H1 (cell line): ENCODE results near the gene PSMC3. TPM values are rescaled to one million over a fixed set of nuclear protein-coding genes. Genes with fewer than 3 reads are reported as not detected.

ENCODE experiments used
- CTCF ChIA-PET: fragments of 300-600 bp; sonication (Branson Sonifier 250); formaldehyde crosslinking; loops from one replicate; lab custom pipeline; 2021; ENCODE audit not compliant: partially characterized antibody; lab: Charles Lee
- POLR2A ChIA-PET: fragments of 300-600 bp; sonication (Branson Sonifier 250); formaldehyde crosslinking; loops from one replicate; lab custom pipeline; 2021; ENCODE audit warnings: inconsistent platforms; ENCODE audit not compliant: partially characterized antibody; lab: Charles Lee
- DNase-seq, 2 experiments: peaks; one replicate each; pipeline versions ENCODE4 v3.0.0 to v3.0.0-alpha.2; 2010 to 2022; ENCODE audit warnings: low spot score in 2 of 2, low read depth in 1 of 2, mixed read lengths in 1 of 2
- FAIRE-seq: peaks from 2 replicates; lab custom pipeline; 2011; peaks lifted over from hg19 to GRCh38; lab: Jason Lieb, UNC
- H2AFZ ChIP-seq: 2 replicates; pipeline ENCODE4 v1.8.1; 2012; ENCODE audit warnings: low read length, inconsistent platforms
- H2AK5ac ChIP-seq: 2 replicates; pipeline ENCODE4 v1.6.1; 2013; ENCODE audit warnings: low read depth, low read length
- H2BK120ac ChIP-seq: replicated peaks from 2 replicates; pipeline ENCODE3; 2013; ENCODE audit warnings: low read depth, low read length, inconsistent platforms
- H2BK12ac ChIP-seq: 2 replicates; pipeline ENCODE4 v1.6.1; 2013; ENCODE audit warnings: low read depth, low read length
- H2BK15ac ChIP-seq: 2 replicates; pipeline ENCODE4 v1.6.1; 2013; ENCODE audit warnings: low read length
- H2BK20ac ChIP-seq: 2 replicates; pipeline ENCODE4 v1.6.1; 2013; ENCODE audit warnings: low read length
- H2BK5ac ChIP-seq: 2 replicates; pipeline ENCODE4 v1.6.1; 2013; ENCODE audit warnings: low read depth, low read length
- H3K14ac ChIP-seq: 2 replicates; pipeline ENCODE4 v1.6.1; 2013; ENCODE audit warnings: inconsistent platforms; ENCODE audit not compliant: insufficient read length
- H3K18ac ChIP-seq: 2 replicates; pipeline ENCODE4 v1.6.1; 2013; ENCODE audit warnings: low read length; ENCODE audit errors: extremely low read depth
- H3K23ac ChIP-seq: 2 replicates; pipeline ENCODE4 v1.6.1; 2013; ENCODE audit warnings: inconsistent platforms; ENCODE audit not compliant: insufficient read length
- H3K23me2 ChIP-seq: 2 replicates; pipeline ENCODE4 v1.6.1; 2013; ENCODE audit warnings: low read depth, low read length
- H3K27ac ChIP-seq: 2 replicates; pipeline ENCODE4 v1.6.1; 2011; ENCODE audit warnings: low read depth, low read length, inconsistent platforms
- H3K27me3 ChIP-seq, 4 experiments: replicated peaks in 1 of 4; 1 replicate in 1 of 4; 2 replicates in 3 of 4; pipeline versions ENCODE4 v1.6.1 to v1.8.1; 2011 to 2013; ENCODE audit warnings: low read length in 3 of 4, mild to moderate bottlenecking in 3 of 4, inconsistent platforms in 2 of 4, mixed read lengths in 2 of 4, moderate library complexity in 1 of 4; ENCODE audit not compliant: control insufficient read depth in 3 of 4, insufficient read depth in 3 of 4; ENCODE audit errors: extremely low read depth in 1 of 4
- H3K36me3 ChIP-seq, 4 experiments: 2 replicates each; pipeline versions ENCODE4 v1.6.1 to v1.8.1; 2011 to 2013; ENCODE audit warnings: mild to moderate bottlenecking in 4 of 4, low read length in 3 of 4, moderate library complexity in 2 of 4, control low read depth in 1 of 4, inconsistent platforms in 1 of 4; ENCODE audit not compliant: insufficient read depth in 4 of 4, control insufficient read depth in 2 of 4
- H3K4ac ChIP-seq: replicated peaks from 2 replicates; pipeline ENCODE3; 2013; ENCODE audit warnings: low read length, low read depth, mixed read lengths, inconsistent platforms; ENCODE audit not compliant: insufficient read length
- H3K4me1 ChIP-seq, 4 experiments: replicated peaks in 1 of 4; 1 replicate in 1 of 4; 2 replicates in 3 of 4; pipeline versions ENCODE4 v1.6.1 to v1.8.1; 2011 to 2013; ENCODE audit warnings: low read length in 3 of 4, inconsistent platforms in 2 of 4, mixed read lengths in 1 of 4; ENCODE audit not compliant: insufficient read depth in 4 of 4, control insufficient read depth in 3 of 4
- H3K4me2 ChIP-seq, 2 experiments: 2 replicates each; pipeline versions ENCODE4 v1.6.1 to v1.8.1; 2011 to 2013; ENCODE audit warnings: low read depth in 2 of 2, low read length in 2 of 2, control low read depth in 1 of 2, inconsistent platforms in 1 of 2, mild to moderate bottlenecking in 1 of 2; ENCODE audit not compliant: insufficient read depth in 1 of 2
- H3K4me3 ChIP-seq, 4 experiments: fragments of 200-600, 300-600 bp in 1 of 4; sonication (generic), shearing (Covaris generic), sonication (Bioruptor Twin) in 1 of 4; 2 replicates each; pipeline versions ENCODE4 v1.5.1 to v1.8.1; 2011 to 2016; ENCODE audit warnings: low read length in 4 of 4, low read depth in 3 of 4, control low read depth in 2 of 4, inconsistent platforms in 2 of 4, mild to moderate bottlenecking in 2 of 4, mixed read lengths in 1 of 4, moderate library complexity in 1 of 4; ENCODE audit not compliant: insufficient read depth in 2 of 4; ENCODE audit errors: extremely low read depth in 1 of 4
- H3K56ac ChIP-seq: replicated peaks from 2 replicates; pipeline ENCODE3; 2013; ENCODE audit warnings: low read depth, mild to moderate bottlenecking, mixed read lengths, low read length, inconsistent platforms; ENCODE audit not compliant: insufficient read length
- H3K79me1 ChIP-seq: 2 replicates; pipeline ENCODE4 v1.6.1; 2013; ENCODE audit warnings: low read depth, low read length, control low read depth
- H3K79me2 ChIP-seq, 2 experiments: 2 replicates each; pipeline versions ENCODE4 v1.6.1 to v1.8.1; 2012 to 2013; ENCODE audit warnings: low read length in 2 of 2, mild to moderate bottlenecking in 2 of 2, inconsistent platforms in 1 of 2; ENCODE audit not compliant: insufficient read depth in 2 of 2, control insufficient read depth in 1 of 2
- H3K9ac ChIP-seq, 4 experiments: replicated peaks in 1 of 4; 1 replicate in 1 of 4; 2 replicates in 3 of 4; pipeline versions ENCODE4 v1.6.1 to v1.8.1; 2011 to 2013; ENCODE audit warnings: low read depth in 3 of 4, low read length in 3 of 4, control low read depth in 2 of 4, mild to moderate bottlenecking in 2 of 4, moderate library complexity in 2 of 4, inconsistent platforms in 1 of 4; ENCODE audit errors: extremely low read depth in 1 of 4
- H3K9me3 ChIP-seq, 2 experiments: 2 replicates each; pipeline versions ENCODE4 v1.6.1 to v1.8.1; 2012 to 2013; ENCODE audit warnings: mild to moderate bottlenecking in 2 of 2, moderate library complexity in 2 of 2, control low read depth in 1 of 2, inconsistent platforms in 1 of 2, low read depth in 1 of 2, low read length in 1 of 2, mixed read lengths in 1 of 2; ENCODE audit not compliant: insufficient read depth in 2 of 2
- H4K20me1 ChIP-seq, 2 experiments: replicated peaks in 1 of 2; 2 replicates each; pipeline versions ENCODE3 to v1.8.1; 2011 to 2013; ENCODE audit warnings: inconsistent platforms in 2 of 2, low read length in 2 of 2, mild to moderate bottlenecking in 1 of 2; ENCODE audit not compliant: insufficient read depth in 2 of 2, control insufficient read depth in 1 of 2
- H4K5ac ChIP-seq: 2 replicates; pipeline ENCODE4 v1.6.1; 2013; ENCODE audit warnings: low read length, low read depth, mixed read lengths, inconsistent platforms; ENCODE audit not compliant: insufficient read length
- H4K8ac ChIP-seq: 2 replicates; pipeline ENCODE4 v1.8.0; 2013; ENCODE audit warnings: mild to moderate bottlenecking, moderate library complexity, low read length, inconsistent platforms; ENCODE audit not compliant: insufficient read depth; ENCODE audit errors: extremely low read depth
- H4K91ac ChIP-seq: replicated peaks from 2 replicates; pipeline ENCODE3; 2013; ENCODE audit warnings: low read length, mixed read lengths, inconsistent platforms; ENCODE audit not compliant: insufficient read length
- CHD2 ChIP-seq: IDR thresholded peaks from 2 replicates; pipeline ENCODE4 v1.6.1; 2012; ENCODE audit warnings: low read length, improper control_type of control experiment
- CREB1 ChIP-seq: IDR thresholded peaks from 2 replicates; pipeline ENCODE4 v1.6.1; 2012; ENCODE audit warnings: inconsistent platforms
- JUND ChIP-seq: IDR thresholded peaks from 2 replicates; pipeline ENCODE4 v1.6.1; 2011; ENCODE audit warnings: mild to moderate bottlenecking, improper control_type of control experiment, low read length
- KDM5A ChIP-seq: fragments of 200-600 bp; IDR thresholded peaks from 2 replicates; pipeline ENCODE4 v1.7.1; 2012; ENCODE audit warnings: mild to moderate bottlenecking, low read length, inconsistent platforms, mixed read lengths
- MAX ChIP-seq: IDR thresholded peaks from 2 replicates; pipeline ENCODE4 v1.6.1; 2012; ENCODE audit warnings: inconsistent platforms
- RAD21 ChIP-seq, 2 experiments: IDR thresholded peaks in 1 of 2; conservative IDR thresholded peaks in 1 of 2; 2 replicates each; pipeline ENCODE4 v1.6.1; 2011; ENCODE audit warnings: low read depth in 2 of 2, low read length in 2 of 2, improper control_type of control experiment in 1 of 2, inconsistent platforms in 1 of 2, mild to moderate bottlenecking in 1 of 2, moderate library complexity in 1 of 2
- SIN3A ChIP-seq, 2 experiments: IDR thresholded peaks in 1 of 2; conservative IDR thresholded peaks in 1 of 2; 2 replicates each; pipeline ENCODE4 v1.6.1; 2011 to 2012; ENCODE audit warnings: low read length in 2 of 2, improper control_type of control experiment in 1 of 2, low read depth in 1 of 2, mild to moderate bottlenecking in 1 of 2
- SP1 ChIP-seq: IDR thresholded peaks from 2 replicates; pipeline ENCODE4 v1.6.1; 2011; ENCODE audit warnings: low read depth, low read length
- TAF1 ChIP-seq: IDR thresholded peaks from 2 replicates; pipeline ENCODE4 v1.6.1; 2011; ENCODE audit warnings: mild to moderate bottlenecking, low read depth, low read length
- TBP ChIP-seq: IDR thresholded peaks from 2 replicates; pipeline ENCODE4 v1.6.1; 2011; ENCODE audit warnings: low read depth, low read length, improper control_type of control experiment
- YY1 ChIP-seq: IDR thresholded peaks from 2 replicates; pipeline ENCODE4 v1.6.1; 2011; ENCODE audit warnings: low read depth, mild to moderate bottlenecking, low read length
- WGBS, 2 experiments: shearing (Covaris generic) in 1 of 2; methylation state at CpG; one replicate each; pipeline versions ENCODE4 v1.1.6 to v1.1.7; 2013 to 2015; ENCODE audit warnings: low lambda C conversion rate in 2 of 2, mixed read lengths in 2 of 2, inconsistent platforms in 1 of 2, low coverage in 1 of 2, missing lambda C conversion rate in 1 of 2; ENCODE audit not compliant: insufficient replicate concordance in 2 of 2, insufficient coverage in 1 of 2, insufficient read length in 1 of 2; ENCODE audit errors: extremely low coverage in 1 of 2, missing lambda C conversion rate in 1 of 2; 5-methylcytosine and 5-hydroxymethylcytosine counted together
- polyA plus RNA-seq, 7 experiments: library from polyadenylated mRNA; depleted of rRNA in 3 of 7; stranded (reverse) in 5 of 7; unstranded in 2 of 7; fragments of >200 nt in 5 of 7; fragments of 200-250 nt in 2 of 7; gene quantifications; 1 replicate in 5 of 7; 2 replicates in 1 of 7; 4 replicates in 1 of 7; pipeline versions ENCODE4 v1.2.1 to v1.2.3, GENCODE V29; 2011 to 2013; ENCODE audit warnings: missing spikeins in 2 of 7, mixed read lengths in 2 of 7
- total RNA-seq: library from RNA; stranded (reverse); fragmentation: NEBNext Ultra II Directional; extraction: Animal tissue kit (Norgen Biotek cat#: 25700); gene quantifications from 2 replicates; pipeline ENCODE4 v1.2.1, GENCODE V29; 2021

The PSMC3 gene
- total and polyA plus RNA-seq, 2 of the 8 experiments (the other 6 are each of a cell fraction or from before 2014, with no cell fraction given) = 105 to 160 TPM

- Histone ChIP-seq H2AFZ (peak overlapping the region; percentile 66; the same call in 1 of the 2 replicates), H3K23ac (no peak overlapping the region), H3K79me2 (no peaks in the 10 kb centered on the region), H3K4me1 (peaks cover 0 to 5% (median 2%) of the 10 kb centered on the region in 4 experiments; a peak in 5 of 7 replicates), H3K79me1 (no peaks in the 10 kb centered on the region), H3K4me3 (no peak overlapping the region), H2BK12ac (no peak overlapping the region), H2AK5ac (no peak overlapping the region), H3K36me3 (no peaks in the 10 kb centered on the region), H3K4ac (no peak overlapping the region), H3K18ac (no peak overlapping the region), H2BK15ac (no peak overlapping the region), H3K23me2 (no peaks in the 10 kb centered on the region), H2BK120ac (no peak overlapping the region), H2BK20ac (no peak overlapping the region), H4K5ac (no peak overlapping the region), H4K8ac (peak overlapping the region; percentile 84), H3K14ac (no peak overlapping the region), H3K9me3 (no peaks in the 10 kb centered on the region), H4K20me1 (no peaks in the 10 kb centered on the region), H3K27ac (no peak overlapping the region), H2BK5ac (no peak overlapping the region), H3K9ac (no peak overlapping the region), H3K27me3 (no peaks in the 10 kb centered on the region), H3K56ac (no peak overlapping the region), H4K91ac (no peak overlapping the region), H3K4me2 (no peak overlapping the region)
- peak; percentile 49 to 93 for DNase-seq
- ChIA-PET CTCF (interaction anchor here (0.5 to 4.7 kb wide), 35 partner anchors 8 to 765 kb away, joined by 3 to 78 read pairs (median 4); partner anchors contain the start of genes MYBPC3, RAPSN and SLC39A13), POLR2A (interaction anchor here (0.8 to 1.6 kb wide), 3 partner anchors 20 to 44 kb away, joined by 3 to 4 read pairs (median 3); no protein-coding TSS in a partner anchor)
- FAIRE-seq = no peak
- 58% methylated on average over 19 of the region's 19 CpGs; no CpG with 5 or more reads in 1 of the 2 experiments for WGBS, 2 experiments
- peak in 1 of 2 experiments; percentile 70; a peak in 1 of 4 replicates for TF ChIP-seq SIN3A (conservative IDR thresholded peaks at IDR 0.05 in 1 of 2, IDR thresholded peaks at IDR 0.05 in 1 of 2; ENCODE audit: low read depth in 1 of 2, low read length in 2 of 2)
- TF ChIP-seq CREB1 = 0 out of 2 replicates have a peak, but pooled peaks have one; percentile 31
- TF ChIP-seq SP1 = no peak
- TF ChIP-seq YY1 = 0 out of 2 replicates have a peak, but pooled peaks have one; percentile 8
- no peak for TF ChIP-seq KDM5A
- TF ChIP-seq MAX = peak; percentile 7; the same call in 1 of the 2 replicates
- 0 out of 2 replicates have a peak, but pooled peaks have one; percentile 19 for TF ChIP-seq TAF1
- TF ChIP-seq TBP = no peak
- TF ChIP-seq CHD2 = 0 out of 2 replicates have a peak, but pooled peaks have one; percentile 11
- peak; percentile 60 to 73 for TF ChIP-seq RAD21 (IDR thresholded peaks at IDR 0.05 in 1 of 2, conservative IDR thresholded peaks at IDR 0.05 in 1 of 2; ENCODE audit: low read depth in 2 of 2, low read length in 2 of 2)
- peak; percentile 25; the same call in 1 of the 2 replicates for TF ChIP-seq JUND
Measured at GRCh38 chr11:47373876-47374719, 52.1 kb downstream of the PSMC3 start.
